ENCODE measurements around the gene C7orf57. TPM values are rescaled to one million over a fixed set of nuclear protein-coding genes. Genes with fewer than 3 reads are reported as not detected.

The C7orf57 gene
- polyA plus RNA-seq, 3 donors = 0.05 TPM; not detected in 2

GRCh38 chr7:48028938-48029337, 6.4 kb upstream of the C7orf57 start, which contains the start of gene SUN3:
SUN3 (minus strand) TSS chr7:48029107; CDS start chr7:48028938, 169 bp downstream.
- TF ChIP-seq CTCF (IDR thresholded peaks at IDR 0.05) = no peak
- H3K9me3 Mint-ChIP-seq = peaks cover 0 to 10% (median 5%) of the 10 kb centered on the region in 7 donors
- H3K9me3 ChIP-seq (replicated peaks in 1 of 2; ENCODE audit: control insufficient read depth in 1 of 2, insufficient read depth in 1 of 2, low read length in 2 of 2) = peaks cover 0 to 2% of the 10 kb centered on the region in 2 donors
- peak within 1 kb of the TSS in 1 of 2 donors; percentile 22 for H3K4me3 Mint-ChIP-seq
- H4K20me1 ChIP-seq (ENCODE audit: insufficient read depth, low read length) = no peaks in the 10 kb centered on the region
- H3K79me2 ChIP-seq (ENCODE audit: insufficient read depth, low read length) = no peaks in the 10 kb centered on the region
- H3K27me3 ChIP-seq (ENCODE audit: control insufficient read depth in 2 of 2, insufficient read depth in 2 of 2, low read length in 2 of 2) = peaks cover 2 to 16% of the 10 kb centered on the region in 2 donors
- no peak within 1 kb of the TSS for H3K9ac ChIP-seq (ENCODE audit: insufficient read depth, low read length, poor library complexity, severe bottlenecking)
- intact Hi-C loops (cut with micrococcal nuclease) = no loop called here
- H3K4me2 ChIP-seq (replicated peaks; ENCODE audit: extremely low read depth, low read length, poor library complexity, severe bottlenecking) = no peak within 1 kb of the TSS
- no peaks in the 10 kb centered on the region for H3K4me1 Mint-ChIP-seq
- no peak within 1 kb of the TSS for H3K4me3 ChIP-seq (replicated peaks in 1 of 3; ENCODE audit: low read depth in 2 of 3, low read length in 3 of 3)
- WGBS (ENCODE audit: insufficient coverage) = 57% methylated on average over 1 of the region's 6 CpGs
- no peak within 1 kb of the TSS for H3K27ac ChIP-seq (ENCODE audit: low read depth in 1 of 2, low read length in 2 of 2)
- H3K36me3 Mint-ChIP-seq = no peaks in the 10 kb centered on the region
- no peaks in the 10 kb centered on the region for H3K36me3 ChIP-seq (replicated peaks in 1 of 2; ENCODE audit: control insufficient read depth in 1 of 2, insufficient read depth in 2 of 2, low read length in 2 of 2)
- no peaks in the 10 kb centered on the region for H3K4me1 ChIP-seq (ENCODE audit: control insufficient read depth in 1 of 2, insufficient read depth in 2 of 2, low read length in 2 of 2)
- no peak within 1 kb of the TSS for H2AFZ ChIP-seq (ENCODE audit: insufficient read depth, low read depth, low read length, poor library complexity, severe bottlenecking)
- DNase-seq = no peak
- no peak within 1 kb of the TSS for H3K27ac Mint-ChIP-seq
- peaks cover 19 to 23% (median 23%) of the 10 kb centered on the region in 3 donors for H3K27me3 Mint-ChIP-seq (ENCODE audit: low read depth in 3 of 3)

- Histone ChIP-seq H2AFZ (ENCODE audit: insufficient read depth, low read depth, low read length, poor library complexity, severe bottlenecking) (no peak overlapping the region), H3K4me3 (replicated peaks in 1 of 3; ENCODE audit: low read depth in 2 of 3, low read length in 3 of 3) (no peak overlapping the region), H3K36me3 (replicated peaks in 1 of 2; ENCODE audit: control insufficient read depth in 1 of 2, insufficient read depth in 2 of 2, low read length in 2 of 2) (no peaks in the 10 kb centered on the region), H3K27ac (ENCODE audit: low read depth in 1 of 2, low read length in 2 of 2) (no peak overlapping the region), H3K9ac (ENCODE audit: insufficient read depth, low read length, poor library complexity, severe bottlenecking) (no peak overlapping the region), H3K4me1 (ENCODE audit: control insufficient read depth in 1 of 2, insufficient read depth in 2 of 2, low read length in 2 of 2) (peaks cover 8 to 12% of the 10 kb centered on the region in 2 donors), H4K20me1 (ENCODE audit: insufficient read depth, low read length) (no peaks in the 10 kb centered on the region), H3K79me2 (ENCODE audit: insufficient read depth, low read length) (no peaks in the 10 kb centered on the region), H3K27me3 (ENCODE audit: control insufficient read depth in 2 of 2, insufficient read depth in 2 of 2, low read length in 2 of 2) (peaks cover 16 to 34% of the 10 kb centered on the region in 2 donors), H3K9me3 (replicated peaks in 1 of 2; ENCODE audit: control insufficient read depth in 1 of 2, insufficient read depth in 1 of 2, low read length in 2 of 2) (no peaks in the 10 kb centered on the region), H3K4me2 (replicated peaks; ENCODE audit: extremely low read depth, low read length, poor library complexity, severe bottlenecking) (no peak overlapping the region)
- WGBS (ENCODE audit: insufficient coverage) = no CpG with 5 or more reads among the region's 2 CpGs
- no peak for TF ChIP-seq CTCF (IDR thresholded peaks at IDR 0.05)
- H3K36me3 Mint-ChIP-seq = peaks cover 0 to 3% of the 10 kb centered on the region in 2 donors
- H3K27ac Mint-ChIP-seq = no peak overlapping the region
- no peak for DNase-seq
- intact Hi-C loops (cut with micrococcal nuclease) = no loop called here
- H3K9me3 Mint-ChIP-seq = peaks cover 0 to 4% (median 3%) of the 10 kb centered on the region in 7 donors
- H3K4me1 Mint-ChIP-seq = peaks cover 9% of the 10 kb centered on the region
- no peak overlapping the region for H3K4me3 Mint-ChIP-seq
- H3K27me3 Mint-ChIP-seq (ENCODE audit: low read depth in 3 of 3) = peaks cover 34 to 43% (median 38%) of the 10 kb centered on the region in 3 donors
Measured at GRCh38 chr7:48031111-48031510, 4.2 kb upstream of the C7orf57 start.
